ENCODE data around the gene SLC22A12.

DNA sequence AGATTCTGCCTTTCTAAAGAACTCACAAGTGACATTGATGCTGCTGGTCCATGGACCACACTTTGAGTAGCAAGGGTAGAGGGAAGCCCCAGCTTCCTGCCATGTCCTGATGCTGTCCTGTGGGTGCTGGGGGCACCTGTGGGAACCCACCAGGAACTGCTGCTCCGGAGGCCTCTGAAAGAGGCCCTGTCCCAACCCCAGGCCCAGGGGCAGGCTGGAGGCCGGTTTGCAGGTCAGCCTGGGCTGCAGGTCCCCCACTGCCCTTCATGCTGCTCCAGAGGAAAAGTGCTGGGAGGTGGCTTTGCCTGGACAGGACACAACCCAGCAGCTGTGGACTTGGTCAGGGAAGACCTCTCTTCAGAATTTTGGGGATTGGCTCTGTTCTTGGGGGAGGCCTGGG lies 44.8 kb upstream of the SLC22A12 start:
- TF ChIP-seq EP300 (conservative IDR thresholded peaks at IDR 0.05; ENCODE audit: poor library complexity, severe bottlenecking) = no peak
- no peak for TF ChIP-seq EZH2 (IDR thresholded peaks at IDR 0.05; ENCODE audit: borderline replicate concordance, insufficient read depth, low read length, poor library complexity, severe bottlenecking)
- TF ChIP-seq, protein P1, sequence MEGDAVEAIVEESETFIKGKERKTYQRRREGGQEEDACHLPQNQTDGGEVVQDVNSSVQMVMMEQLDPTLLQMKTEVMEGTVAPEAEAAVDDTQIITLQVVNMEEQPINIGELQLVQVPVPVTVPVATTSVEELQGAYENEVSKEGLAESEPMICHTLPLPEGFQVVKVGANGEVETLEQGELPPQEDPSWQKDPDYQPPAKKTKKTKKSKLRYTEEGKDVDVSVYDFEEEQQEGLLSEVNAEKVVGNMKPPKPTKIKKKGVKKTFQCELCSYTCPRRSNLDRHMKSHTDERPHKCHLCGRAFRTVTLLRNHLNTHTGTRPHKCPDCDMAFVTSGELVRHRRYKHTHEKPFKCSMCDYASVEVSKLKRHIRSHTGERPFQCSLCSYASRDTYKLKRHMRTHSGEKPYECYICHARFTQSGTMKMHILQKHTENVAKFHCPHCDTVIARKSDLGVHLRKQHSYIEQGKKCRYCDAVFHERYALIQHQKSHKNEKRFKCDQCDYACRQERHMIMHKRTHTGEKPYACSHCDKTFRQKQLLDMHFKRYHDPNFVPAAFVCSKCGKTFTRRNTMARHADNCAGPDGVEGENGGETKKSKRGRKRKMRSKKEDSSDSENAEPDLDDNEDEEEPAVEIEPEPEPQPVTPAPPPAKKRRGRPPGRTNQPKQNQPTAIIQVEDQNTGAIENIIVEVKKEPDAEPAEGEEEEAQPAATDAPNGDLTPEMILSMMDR (IDR thresholded peaks at IDR 0.05; ENCODE audit: poor library complexity, severe bottlenecking) = no peak
- no peak for TF ChIP-seq POLR2AphosphoS5 (IDR thresholded peaks at IDR 0.05)
- no peak for TF ChIP-seq RAD21 (conservative IDR thresholded peaks at IDR 0.05)
- TF ChIP-seq SMC3 (conservative IDR thresholded peaks at IDR 0.05; ENCODE audit: poor library complexity) = no peak
- TF ChIP-seq MXI1 (conservative IDR thresholded peaks at IDR 0.05; ENCODE audit: poor library complexity, severe bottlenecking) = no peak
